ENCODE measurements around the gene EYA3.

The EYA3 gene

GRCh38 chr1:27945020-27945419 is 143.4 kb downstream of the EYA3 start:
- Histone ChIP-seq H3K36me3 (ENCODE audit: insufficient read depth, low read length) (peaks cover 49% of the 10 kb centered on the region), H3K27ac (ENCODE audit: low read depth, low read length) (no peak overlapping the region), H3K9ac (ENCODE audit: low read depth, low read length) (no peak overlapping the region), H3K4me1 (ENCODE audit: insufficient read depth, low read length) (no peaks in the 10 kb centered on the region), H3K27me3 (ENCODE audit: insufficient read depth, low read length) (no peaks in the 10 kb centered on the region), H3K9me3 (ENCODE audit: insufficient read depth, low read depth, low read length) (no peaks in the 10 kb centered on the region), H3K4me3 (ENCODE audit: low read length) (no peak overlapping the region)
- WGBS: 96% methylated on average over 5 of the region's 5 CpGs

- WGBS: 92% methylated on average over 12 of the region's 12 CpGs
- H3K4me3 ChIP-seq (ENCODE audit: low read length): no peak overlapping the region
- no peak overlapping the region for H3K27ac ChIP-seq (ENCODE audit: low read depth, low read length)
- H3K9me3 ChIP-seq (ENCODE audit: insufficient read depth, low read depth, low read length): no peaks in the 10 kb centered on the region
- H3K4me1 ChIP-seq (ENCODE audit: insufficient read depth, low read length): peaks cover 18% of the 10 kb centered on the region
- H3K9ac ChIP-seq (ENCODE audit: low read depth, low read length): no peak overlapping the region
- H3K27me3 ChIP-seq (ENCODE audit: insufficient read depth, low read length): no peaks in the 10 kb centered on the region
- H3K36me3 ChIP-seq (ENCODE audit: insufficient read depth, low read length): peaks cover 26% of the 10 kb centered on the region
These were observed 146.5 kb downstream of the EYA3 start for GRCh38 chr1:27941671-27942540.

GRCh38 chr1:27940870-27941560 is 147.4 kb downstream of the EYA3 start:
- no peaks in the 10 kb centered on the region for H3K9me3 ChIP-seq (ENCODE audit: insufficient read depth, low read depth, low read length)
- H3K27ac ChIP-seq (ENCODE audit: low read depth, low read length): no peak overlapping the region
- 94% methylated on average over 9 of the region's 9 CpGs for WGBS
- no peak overlapping the region for H3K4me3 ChIP-seq (ENCODE audit: low read length)
- peaks cover 19% of the 10 kb centered on the region for H3K4me1 ChIP-seq (ENCODE audit: insufficient read depth, low read length)
- H3K27me3 ChIP-seq (ENCODE audit: insufficient read depth, low read length): no peaks in the 10 kb centered on the region
- no peak overlapping the region for H3K9ac ChIP-seq (ENCODE audit: low read depth, low read length)
- H3K36me3 ChIP-seq (ENCODE audit: insufficient read depth, low read length): peaks cover 20% of the 10 kb centered on the region

GRCh38 chr1:27940297-27940696 is 148.1 kb downstream of the EYA3 start:
- 70% methylated on average over 5 of the region's 6 CpGs for WGBS
- peaks cover 19% of the 10 kb centered on the region for H3K4me1 ChIP-seq (ENCODE audit: insufficient read depth, low read length)
- no peaks in the 10 kb centered on the region for H3K27me3 ChIP-seq (ENCODE audit: insufficient read depth, low read length)
- H3K9me3 ChIP-seq (ENCODE audit: insufficient read depth, low read depth, low read length): no peaks in the 10 kb centered on the region
- no peak overlapping the region for H3K9ac ChIP-seq (ENCODE audit: low read depth, low read length)
- peaks cover 14% of the 10 kb centered on the region for H3K36me3 ChIP-seq (ENCODE audit: insufficient read depth, low read length)
- no peak overlapping the region for H3K4me3 ChIP-seq (ENCODE audit: low read length)
- no peak overlapping the region for H3K27ac ChIP-seq (ENCODE audit: low read depth, low read length)

GRCh38 chr1:27938488-27938887 is 149.9 kb downstream of the EYA3 start:
- no peaks in the 10 kb centered on the region for H3K27me3 ChIP-seq (ENCODE audit: insufficient read depth, low read length)
- peaks cover 13% of the 10 kb centered on the region; the same call in 1 of the 2 replicates for H3K36me3 ChIP-seq (ENCODE audit: insufficient read depth, low read length)
- peak overlapping the region; percentile 96; the same call in 1 of the 2 replicates for H3K27ac ChIP-seq (ENCODE audit: low read depth, low read length)
- peaks cover 19% of the 10 kb centered on the region for H3K4me1 ChIP-seq (ENCODE audit: insufficient read depth, low read length)
- no peaks in the 10 kb centered on the region for H3K9me3 ChIP-seq (ENCODE audit: insufficient read depth, low read depth, low read length)
- 95% methylated on average over 4 of the region's 4 CpGs for WGBS
- no peak overlapping the region for H3K4me3 ChIP-seq (ENCODE audit: low read length)
- no peak overlapping the region for H3K9ac ChIP-seq (ENCODE audit: low read depth, low read length)

- peaks cover 19% of the 10 kb centered on the region for H3K4me1 ChIP-seq (ENCODE audit: insufficient read depth, low read length)
- H3K27me3 ChIP-seq (ENCODE audit: insufficient read depth, low read length): no peaks in the 10 kb centered on the region
- H3K27ac ChIP-seq (ENCODE audit: low read depth, low read length): peak overlapping the region; percentile 96; the same call in 1 of the 2 replicates
- peak overlapping the region; percentile 30 for H3K4me3 ChIP-seq (ENCODE audit: low read length)
- peaks cover 8% of the 10 kb centered on the region; the same call in 1 of the 2 replicates for H3K36me3 ChIP-seq (ENCODE audit: insufficient read depth, low read length)
- no peaks in the 10 kb centered on the region for H3K9me3 ChIP-seq (ENCODE audit: insufficient read depth, low read depth, low read length)
- H3K9ac ChIP-seq (ENCODE audit: low read depth, low read length): peak overlapping the region; percentile 48; the same call in 1 of the 2 replicates
- WGBS: 22% methylated on average over 1 of the region's 1 CpG
These were observed 150.9 kb downstream of the EYA3 start for GRCh38 chr1:27937524-27937836.

GRCh38 chr1:27936370-27936769 is 152.0 kb downstream of the EYA3 start:
- peak overlapping the region; percentile 63 for H3K4me3 ChIP-seq (ENCODE audit: low read length)
- 83% methylated on average over 4 of the region's 5 CpGs for WGBS
- H3K36me3 ChIP-seq (ENCODE audit: insufficient read depth, low read length): peaks cover 1% of the 10 kb centered on the region; the same call in 1 of the 2 replicates
- peak overlapping the region; percentile 96; the same call in 1 of the 2 replicates for H3K27ac ChIP-seq (ENCODE audit: low read depth, low read length)
- H3K27me3 ChIP-seq (ENCODE audit: insufficient read depth, low read length): no peaks in the 10 kb centered on the region
- H3K9me3 ChIP-seq (ENCODE audit: insufficient read depth, low read depth, low read length): no peaks in the 10 kb centered on the region
- H3K9ac ChIP-seq (ENCODE audit: low read depth, low read length): 0 out of 2 replicates have a peak overlapping the region, but pooled peaks have one; percentile 62
- H3K4me1 ChIP-seq (ENCODE audit: insufficient read depth, low read length): peaks cover 27% of the 10 kb centered on the region

GRCh38 chr1:27935721-27936120 is 152.7 kb downstream of the EYA3 start:
- Histone ChIP-seq H3K27me3 (ENCODE audit: insufficient read depth, low read length) (no peaks in the 10 kb centered on the region), H3K9ac (ENCODE audit: low read depth, low read length) (no peak overlapping the region), H3K4me3 (ENCODE audit: low read length) (peak overlapping the region; percentile 63), H3K27ac (ENCODE audit: low read depth, low read length) (no peak overlapping the region), H3K4me1 (ENCODE audit: insufficient read depth, low read length) (peaks cover 27% of the 10 kb centered on the region), H3K36me3 (ENCODE audit: insufficient read depth, low read length) (no peaks in the 10 kb centered on the region), H3K9me3 (ENCODE audit: insufficient read depth, low read depth, low read length) (no peaks in the 10 kb centered on the region)
- WGBS: 79% methylated on average over 8 of the region's 8 CpGs

GRCh38 chr1:27934818-27935549 is 153.4 kb downstream of the EYA3 start, which contains the start of gene SMPDL3B:
Gene SMPDL3B, plus strand, starts transcription at chr1:27935000. Its CDS starts 184 bp downstream, at chr1:27935184.
- H3K4me3 ChIP-seq (ENCODE audit: low read length): peak within 1 kb of the TSS; percentile 63
- peak within 1 kb of the TSS; percentile 65 for H3K9ac ChIP-seq (ENCODE audit: low read depth, low read length)
- H3K36me3 ChIP-seq (ENCODE audit: insufficient read depth, low read length): no peaks in the 10 kb centered on the region
- no peaks in the 10 kb centered on the region for H3K27me3 ChIP-seq (ENCODE audit: insufficient read depth, low read length)
- peaks cover 27% of the 10 kb centered on the region for H3K4me1 ChIP-seq (ENCODE audit: insufficient read depth, low read length)
- H3K27ac ChIP-seq (ENCODE audit: low read depth, low read length): peak within 1 kb of the TSS; percentile 58; the same call in 1 of the 2 replicates
- H3K9me3 ChIP-seq (ENCODE audit: insufficient read depth, low read depth, low read length): no peaks in the 10 kb centered on the region
- WGBS: 10% methylated on average over 16 of the region's 16 CpGs

- no peaks in the 10 kb centered on the region for H3K9me3 ChIP-seq (ENCODE audit: insufficient read depth, low read depth, low read length)
- no peaks in the 10 kb centered on the region for H3K27me3 ChIP-seq (ENCODE audit: insufficient read depth, low read length)
- H3K4me3 ChIP-seq (ENCODE audit: low read length): no peak overlapping the region
- H3K27ac ChIP-seq (ENCODE audit: low read depth, low read length): no peak overlapping the region
- H3K36me3 ChIP-seq (ENCODE audit: insufficient read depth, low read length): no peaks in the 10 kb centered on the region
- 98% methylated on average over 4 of the region's 4 CpGs for WGBS
- no peak overlapping the region for H3K9ac ChIP-seq (ENCODE audit: low read depth, low read length)
- H3K4me1 ChIP-seq (ENCODE audit: insufficient read depth, low read length): peaks cover 8% of the 10 kb centered on the region
These were observed 156.7 kb downstream of the EYA3 start for GRCh38 chr1:27931759-27932158.
